ENCODE results near the gene SLC5A2.
"Not testable (repeated sequence)": the region's sequence is repeated elsewhere in the genome, so short reads cannot be mapped to it uniquely, and the experiment has no call there.

The SLC5A2 gene

DNA sequence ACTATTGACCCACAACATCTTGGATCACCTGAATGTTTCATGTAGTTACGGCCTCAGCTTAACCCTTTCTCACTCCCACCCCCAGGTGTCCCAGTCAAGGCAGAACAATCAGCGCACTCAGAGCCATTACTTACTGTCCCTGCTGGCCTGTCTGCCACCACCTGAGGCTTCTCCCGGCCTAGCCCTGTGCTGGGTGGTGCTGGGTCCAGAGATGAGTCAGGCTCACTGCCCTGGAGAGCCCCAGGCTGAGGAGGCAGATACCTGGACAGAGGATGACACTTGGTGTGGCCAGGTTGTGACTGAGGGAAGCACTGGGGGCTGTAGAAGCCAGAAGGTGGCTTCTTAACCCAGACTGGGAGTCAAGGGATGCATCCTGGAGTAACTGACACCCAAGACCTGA, 4.0 kb upstream of the SLC5A2 start:
- Mint-ChIP-seq H3K9me3 (no peaks in the 10 kb centered on the region), H3K4me3 (no peak overlapping the region), H3K27me3 (peaks cover 29% of the 10 kb centered on the region), H3K27ac (no peak overlapping the region), H3K4me1 (peaks cover 22% of the 10 kb centered on the region), H3K36me3 (no peaks in the 10 kb centered on the region)
- ATAC-seq: no peak

DNA sequence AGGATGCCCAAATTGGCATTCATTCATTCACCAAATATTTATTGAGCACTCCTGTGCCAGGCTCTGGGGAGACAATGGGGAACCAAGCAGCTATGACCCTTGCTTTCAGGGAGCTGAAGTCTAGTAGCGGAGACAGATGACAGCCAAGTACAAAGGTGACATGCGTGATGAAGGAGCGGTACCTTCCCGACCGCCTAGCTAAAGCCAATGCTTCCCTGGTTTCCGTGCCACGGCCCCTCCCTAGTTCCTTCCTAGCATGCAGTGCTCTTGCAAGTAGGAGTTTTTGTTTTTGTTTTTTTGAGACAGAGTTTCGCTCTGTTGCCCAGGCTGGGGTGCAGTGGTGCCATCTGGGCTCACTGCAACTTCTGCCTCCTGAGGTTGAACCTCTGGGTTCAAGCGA, 3.2 kb upstream of the SLC5A2 start:
- H3K9me3 Mint-ChIP-seq: no peaks in the 10 kb centered on the region
- H3K36me3 Mint-ChIP-seq: no peaks in the 10 kb centered on the region
- H3K27ac Mint-ChIP-seq: no peak overlapping the region
- no peak overlapping the region for H3K4me3 Mint-ChIP-seq
- H3K4me1 Mint-ChIP-seq: peaks cover 22% of the 10 kb centered on the region
- H3K27me3 Mint-ChIP-seq: peaks cover 36% of the 10 kb centered on the region
- no peak for ATAC-seq

DNA sequence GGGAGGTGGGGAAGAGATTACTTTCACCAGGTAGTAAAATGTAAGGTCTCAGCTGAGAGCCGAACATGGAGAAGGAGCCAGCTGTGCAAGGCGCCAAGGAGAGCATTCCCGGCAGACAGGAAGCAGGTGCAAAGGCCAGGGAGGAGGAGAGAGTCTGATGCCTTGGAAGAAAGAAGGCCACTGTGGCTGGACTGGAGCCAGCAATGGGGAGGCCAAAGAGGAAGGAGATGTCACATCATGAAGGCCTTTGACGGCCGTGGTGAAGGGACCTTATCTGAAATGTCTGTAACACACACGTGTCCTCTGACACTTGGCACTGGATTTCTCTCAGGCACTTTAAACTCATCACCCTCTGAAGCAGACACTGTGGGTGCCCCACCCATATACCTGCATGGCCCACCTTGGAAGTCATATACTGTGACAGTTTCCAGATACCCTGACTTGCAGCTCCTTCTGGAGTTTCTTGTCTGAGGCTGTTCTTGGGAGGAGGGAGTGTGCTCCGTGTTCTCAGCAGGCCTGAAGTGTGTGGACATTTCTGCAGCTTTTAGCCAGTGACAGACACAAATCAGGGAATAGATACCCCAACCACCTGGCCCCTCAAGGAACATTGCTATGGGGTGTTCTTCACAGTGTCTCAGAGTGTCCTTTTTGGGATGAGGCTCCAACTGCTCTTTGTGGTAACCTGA, 1.9 kb upstream of the SLC5A2 start:
- Mint-ChIP-seq H3K4me3 (no peak overlapping the region), H3K4me1 (peaks cover 20% of the 10 kb centered on the region), H3K9me3 (no peaks in the 10 kb centered on the region), H3K36me3 (no peaks in the 10 kb centered on the region), H3K27ac (no peak overlapping the region), H3K27me3 (peaks cover 49% of the 10 kb centered on the region)
- ATAC-seq: no peak

DNA sequence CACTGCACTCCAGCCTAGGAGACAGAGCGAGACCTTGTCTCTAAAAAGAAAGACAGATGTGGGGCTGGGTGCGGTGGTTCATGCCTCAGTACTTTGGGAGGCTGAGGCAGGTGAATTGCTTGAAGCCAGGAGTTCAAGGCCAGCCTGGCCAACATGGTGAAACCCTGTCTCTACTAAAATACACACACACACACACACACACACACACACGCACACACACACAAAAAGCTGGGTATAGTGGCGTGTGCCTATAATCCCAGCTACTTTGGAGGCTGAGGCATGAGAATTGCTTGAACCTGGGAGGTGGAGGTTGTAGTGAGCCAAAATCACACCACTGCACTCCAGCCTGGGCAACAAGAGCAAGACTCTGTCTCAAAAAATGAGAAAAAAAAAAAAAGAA, 1.1 kb downstream of the SLC5A2 start:
- H3K9me3 Mint-ChIP-seq, ATAC-seq, H3K36me3 Mint-ChIP-seq, H3K27ac Mint-ChIP-seq, H3K4me3 Mint-ChIP-seq, H3K4me1 Mint-ChIP-seq: not testable (repeated sequence)
- peaks cover 34% of the 10 kb centered on the region for H3K27me3 Mint-ChIP-seq

DNA sequence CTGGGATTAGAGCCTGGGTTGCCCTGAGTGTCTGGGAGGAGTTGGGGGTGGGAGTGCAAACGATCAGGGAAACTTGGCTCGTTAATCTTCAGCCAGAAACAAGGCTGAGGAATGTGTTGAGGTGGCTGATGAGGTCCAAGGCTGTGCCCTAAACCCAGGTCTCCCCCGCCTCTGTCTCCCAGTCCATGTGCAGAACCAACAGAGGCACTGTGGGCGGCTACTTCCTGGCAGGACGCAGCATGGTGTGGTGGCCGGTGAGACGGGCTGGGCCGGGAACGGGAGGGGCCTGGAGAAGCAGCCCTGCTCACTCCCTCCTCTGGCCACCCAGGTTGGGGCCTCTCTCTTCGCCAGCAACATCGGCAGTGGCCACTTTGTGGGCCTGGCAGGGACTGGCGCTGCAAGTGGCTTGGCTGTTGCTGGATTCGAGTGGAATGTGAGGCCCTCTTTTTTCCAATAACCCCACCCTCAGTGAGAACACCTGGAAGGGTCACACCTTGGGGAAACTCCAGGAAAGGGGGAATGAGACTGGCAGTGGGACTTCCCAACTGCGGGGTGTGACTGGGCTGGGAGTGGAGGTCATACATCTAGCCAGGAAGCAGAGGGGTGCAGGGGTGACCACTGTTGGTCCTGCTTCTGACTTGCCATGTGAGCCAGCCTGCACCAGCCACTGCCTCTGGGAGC, 1.7 kb downstream of the SLC5A2 start:
- Mint-ChIP-seq H3K27me3 (peaks cover 34% of the 10 kb centered on the region), H3K4me3 (no peak overlapping the region)
- ATAC-seq: no peak

DNA sequence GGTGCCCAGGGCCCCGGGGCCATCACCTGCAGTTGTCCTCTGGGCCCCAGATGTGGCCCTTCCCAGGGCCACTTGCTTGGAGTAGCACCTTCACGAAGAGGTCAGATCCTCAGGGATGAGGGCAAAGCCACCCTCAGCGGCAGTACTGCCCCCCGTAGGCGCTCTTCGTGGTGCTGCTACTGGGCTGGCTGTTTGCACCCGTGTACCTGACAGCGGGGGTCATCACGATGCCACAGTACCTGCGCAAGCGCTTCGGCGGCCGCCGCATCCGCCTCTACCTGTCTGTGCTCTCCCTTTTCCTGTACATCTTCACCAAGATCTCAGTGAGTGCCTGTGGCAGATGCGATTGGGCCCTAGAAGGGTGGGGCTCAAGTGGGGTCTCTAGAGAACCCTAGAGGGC, 2.6 kb downstream of the SLC5A2 start:
- Mint-ChIP-seq H3K27me3 (peaks cover 34% of the 10 kb centered on the region), H3K4me3 (peak overlapping the region; percentile 29), H3K36me3 (peaks cover 10% of the 10 kb centered on the region), H3K9me3 (no peaks in the 10 kb centered on the region), H3K4me1 (peaks cover 9% of the 10 kb centered on the region), H3K27ac (no peak overlapping the region)
- ATAC-seq: no peak

More for the DNA sequence above, 1.7 kb downstream of the SLC5A2 start:
- Mint-ChIP-seq H3K27ac (no peak overlapping the region), H3K4me1 (peaks cover 9% of the 10 kb centered on the region), H3K9me3 (no peaks in the 10 kb centered on the region), H3K36me3 (peaks cover 4% of the 10 kb centered on the region)

DNA sequence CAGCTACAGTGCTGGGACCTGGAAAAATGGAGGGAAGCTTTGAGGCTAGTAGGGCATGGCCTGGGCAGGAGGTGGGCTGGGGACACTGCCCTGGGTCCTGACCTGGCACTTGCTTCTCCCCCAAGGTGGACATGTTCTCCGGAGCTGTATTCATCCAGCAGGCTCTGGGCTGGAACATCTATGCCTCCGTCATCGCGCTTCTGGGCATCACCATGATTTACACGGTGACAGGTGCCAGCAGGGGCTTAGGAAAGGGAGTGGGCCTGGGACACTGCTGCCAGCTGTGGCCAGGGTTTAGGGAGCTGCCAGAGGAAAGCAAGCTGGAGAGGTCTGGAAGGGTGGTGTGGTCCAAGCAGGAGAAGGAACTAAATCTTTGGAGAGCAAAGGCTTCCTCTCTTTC, 3.1 kb downstream of the SLC5A2 start:
- Mint-ChIP-seq H3K27ac (no peak overlapping the region), H3K27me3 (peaks cover 34% of the 10 kb centered on the region), H3K4me3 (peak overlapping the region; percentile 29), H3K36me3 (peaks cover 14% of the 10 kb centered on the region), H3K9me3 (no peaks in the 10 kb centered on the region), H3K4me1 (peaks cover 9% of the 10 kb centered on the region)
- ATAC-seq: no peak

DNA sequence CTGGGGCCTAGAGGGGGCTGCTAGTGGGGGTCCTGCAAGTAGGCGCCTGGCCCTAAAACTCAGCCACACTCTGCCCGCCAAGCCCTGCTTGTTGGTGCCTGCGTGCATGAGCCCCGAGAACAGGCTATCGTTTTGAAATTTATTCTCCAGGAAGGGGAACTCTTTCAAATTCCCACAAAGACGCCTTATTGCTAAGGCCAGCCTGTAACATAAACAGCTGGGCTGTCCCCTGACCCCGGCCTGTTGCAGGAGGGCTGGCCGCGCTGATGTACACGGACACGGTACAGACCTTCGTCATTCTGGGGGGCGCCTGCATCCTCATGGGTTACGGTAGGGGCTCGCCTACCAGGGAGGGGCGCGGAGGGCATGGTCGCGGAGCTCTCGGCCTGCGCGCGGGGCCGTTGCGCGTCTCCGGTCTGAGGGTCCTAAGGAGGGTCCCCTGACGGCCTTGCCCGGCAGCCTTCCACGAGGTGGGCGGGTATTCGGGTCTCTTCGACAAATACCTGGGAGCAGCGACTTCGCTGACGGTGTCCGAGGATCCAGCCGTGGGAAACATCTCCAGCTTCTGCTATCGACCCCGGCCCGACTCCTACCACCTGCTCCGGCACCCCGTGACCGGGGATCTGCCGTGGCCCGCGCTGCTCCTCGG, 4.3 kb downstream of the SLC5A2 start:
- H3K27me3 Mint-ChIP-seq: peaks cover 30% of the 10 kb centered on the region
- peaks cover 17% of the 10 kb centered on the region for H3K36me3 Mint-ChIP-seq
- peak overlapping the region; percentile 91 for H3K4me3 Mint-ChIP-seq
- peaks cover 9% of the 10 kb centered on the region for H3K4me1 Mint-ChIP-seq
- no peaks in the 10 kb centered on the region for H3K9me3 Mint-ChIP-seq
- no peak for ATAC-seq
- peak overlapping the region; percentile 59 for H3K27ac Mint-ChIP-seq

DNA sequence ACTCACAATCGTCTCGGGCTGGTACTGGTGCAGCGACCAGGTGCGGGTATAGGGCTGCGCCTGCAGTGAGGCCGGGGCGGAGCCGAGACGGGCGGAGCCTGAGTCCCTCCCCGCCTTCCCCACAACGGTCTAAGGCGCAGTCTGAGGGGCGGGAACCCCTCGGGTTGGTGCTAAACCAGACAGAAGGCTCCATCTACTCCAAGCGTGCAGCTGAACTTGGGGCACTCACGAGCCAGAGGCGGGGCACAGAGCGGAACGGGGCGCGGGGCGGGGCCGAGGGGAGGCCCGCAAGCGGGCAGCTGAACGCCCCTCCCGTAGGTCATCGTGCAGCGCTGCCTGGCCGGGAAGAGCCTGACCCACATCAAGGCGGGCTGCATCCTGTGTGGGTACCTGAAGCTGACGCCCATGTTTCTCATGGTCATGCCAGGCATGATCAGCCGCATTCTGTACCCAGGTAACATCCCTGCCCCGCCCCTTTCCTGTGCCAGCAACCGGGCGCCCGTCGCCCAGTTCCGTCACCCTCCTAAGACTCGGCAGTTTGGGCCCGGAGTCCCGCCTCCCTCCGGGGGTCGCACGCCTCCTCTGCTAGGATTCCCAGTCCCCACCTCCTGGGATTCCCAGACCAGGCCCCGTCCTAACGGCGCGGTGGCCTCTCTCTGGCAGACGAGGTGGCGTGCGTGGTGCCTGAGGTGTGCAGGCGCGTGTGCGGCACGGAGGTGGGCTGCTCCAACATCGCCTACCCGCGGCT, 5.0 kb downstream of the SLC5A2 start:
- peak overlapping the region; percentile 91 for H3K4me3 Mint-ChIP-seq
- H3K36me3 Mint-ChIP-seq: peaks cover 23% of the 10 kb centered on the region
- H3K4me1 Mint-ChIP-seq: peaks cover 9% of the 10 kb centered on the region
- peak; percentile 90 for ATAC-seq
- peak overlapping the region; percentile 59 for H3K27ac Mint-ChIP-seq
- peaks cover 23% of the 10 kb centered on the region for H3K27me3 Mint-ChIP-seq
- no peaks in the 10 kb centered on the region for H3K9me3 Mint-ChIP-seq

DNA sequence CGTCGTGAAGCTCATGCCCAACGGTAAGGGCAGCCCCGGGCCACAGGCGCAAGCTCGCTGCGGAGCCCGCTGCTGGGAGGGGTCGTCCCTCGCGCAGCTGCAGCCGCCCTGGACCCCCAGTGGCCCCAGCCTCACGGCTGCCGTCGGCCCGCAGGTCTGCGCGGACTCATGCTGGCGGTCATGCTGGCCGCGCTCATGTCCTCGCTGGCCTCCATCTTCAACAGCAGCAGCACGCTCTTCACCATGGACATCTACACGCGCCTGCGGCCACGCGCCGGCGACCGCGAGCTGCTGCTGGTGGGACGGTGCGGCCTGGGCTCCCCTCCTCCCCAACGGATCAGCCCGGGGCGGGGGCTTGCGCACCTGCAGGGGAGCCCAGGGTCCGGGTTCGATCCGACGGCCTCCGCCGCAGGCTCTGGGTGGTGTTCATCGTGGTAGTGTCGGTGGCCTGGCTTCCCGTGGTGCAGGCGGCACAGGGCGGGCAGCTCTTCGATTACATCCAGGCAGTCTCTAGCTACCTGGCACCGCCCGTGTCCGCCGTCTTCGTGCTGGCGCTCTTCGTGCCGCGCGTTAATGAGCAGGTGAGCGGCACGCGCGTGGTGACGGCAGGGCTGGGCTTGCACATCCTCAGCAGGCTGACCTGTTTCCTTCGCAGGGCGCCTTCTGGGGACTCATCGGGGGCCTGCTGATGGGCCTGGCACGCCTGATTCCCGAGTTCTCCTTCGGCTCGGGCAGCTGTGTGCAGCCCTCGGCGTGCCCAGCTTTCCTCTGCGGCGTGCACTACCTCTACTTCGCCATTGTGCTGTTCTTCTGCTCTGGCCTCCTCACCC, 5.8 kb downstream of the SLC5A2 start:
- Mint-ChIP-seq H3K4me3 (peak overlapping the region; percentile 43), H3K27ac (no peak overlapping the region), H3K9me3 (no peaks in the 10 kb centered on the region), H3K27me3 (peaks cover 22% of the 10 kb centered on the region), H3K4me1 (peaks cover 9% of the 10 kb centered on the region), H3K36me3 (peaks cover 31% of the 10 kb centered on the region)
- ATAC-seq: no peak

DNA sequence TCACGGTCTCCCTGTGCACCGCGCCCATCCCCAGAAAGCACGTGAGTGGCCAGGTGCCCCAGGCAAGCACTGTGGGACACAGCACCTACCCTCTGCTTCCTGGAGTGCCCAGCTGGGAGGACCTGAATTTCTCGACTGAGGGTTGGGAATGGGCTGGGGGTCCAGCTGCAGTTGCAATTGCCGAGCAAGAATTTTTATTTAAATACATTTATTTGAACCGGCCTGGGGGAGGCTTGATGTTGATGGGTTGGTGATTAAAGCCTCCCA, 6.3 kb downstream of the SLC5A2 start:
- Mint-ChIP-seq H3K27ac (no peak overlapping the region), H3K36me3 (peaks cover 32% of the 10 kb centered on the region), H3K4me1 (peaks cover 9% of the 10 kb centered on the region), H3K27me3 (peaks cover 20% of the 10 kb centered on the region), H3K9me3 (no peaks in the 10 kb centered on the region), H3K4me3 (peak overlapping the region; percentile 43)
- no peak for ATAC-seq

DNA sequence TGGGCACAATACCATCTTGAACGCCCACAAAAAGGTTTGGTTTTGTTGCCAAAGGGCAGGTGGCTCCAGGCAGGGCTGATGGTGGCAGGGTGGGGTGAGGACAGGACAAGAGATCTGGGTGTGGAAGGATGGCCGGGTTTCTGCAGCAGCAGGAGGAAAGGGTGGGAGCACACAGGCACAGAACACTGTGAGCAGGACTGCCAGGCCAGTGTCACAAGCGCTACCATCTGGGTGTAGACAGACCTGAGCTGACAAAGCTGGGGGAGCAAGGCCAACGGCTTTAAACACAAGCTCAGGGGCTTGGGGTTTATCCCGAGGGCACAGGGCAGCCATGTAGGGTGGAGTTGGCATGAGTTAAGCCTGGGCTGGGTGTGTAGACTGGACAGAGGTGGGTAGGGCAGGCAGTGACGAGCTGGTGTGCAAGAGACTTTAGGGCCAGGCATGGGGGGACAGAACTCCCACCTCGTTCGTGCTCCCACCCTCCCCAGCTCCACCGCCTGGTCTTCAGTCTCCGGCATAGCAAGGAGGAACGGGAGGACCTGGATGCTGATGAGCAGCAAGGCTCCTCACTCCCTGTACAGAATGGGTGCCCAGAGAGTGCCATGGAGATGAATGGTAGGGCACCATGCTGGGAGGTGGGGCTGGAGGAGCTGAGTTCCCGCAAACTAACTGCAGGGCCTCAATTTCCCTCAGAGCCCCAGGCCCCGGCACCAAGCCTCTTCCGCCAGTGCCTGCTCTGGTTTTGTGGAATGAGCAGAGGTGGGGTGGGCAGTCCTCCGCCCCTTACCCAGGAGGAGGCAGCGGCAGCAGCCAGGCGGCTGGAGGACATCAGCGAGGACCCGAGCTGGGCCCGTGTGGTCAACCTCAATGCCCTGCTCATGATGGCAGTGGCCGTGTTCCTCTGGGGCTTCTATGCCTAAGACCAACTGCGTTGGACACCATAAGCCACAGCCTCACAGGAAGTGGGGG, 7.0 kb downstream of the SLC5A2 start:
- Mint-ChIP-seq H3K4me3 (no peak overlapping the region), H3K27ac (no peak overlapping the region), H3K27me3 (peaks cover 14% of the 10 kb centered on the region), H3K36me3 (peaks cover 34% of the 10 kb centered on the region), H3K4me1 (peaks cover 9% of the 10 kb centered on the region), H3K9me3 (no peaks in the 10 kb centered on the region)
- ATAC-seq: no peak

DNA sequence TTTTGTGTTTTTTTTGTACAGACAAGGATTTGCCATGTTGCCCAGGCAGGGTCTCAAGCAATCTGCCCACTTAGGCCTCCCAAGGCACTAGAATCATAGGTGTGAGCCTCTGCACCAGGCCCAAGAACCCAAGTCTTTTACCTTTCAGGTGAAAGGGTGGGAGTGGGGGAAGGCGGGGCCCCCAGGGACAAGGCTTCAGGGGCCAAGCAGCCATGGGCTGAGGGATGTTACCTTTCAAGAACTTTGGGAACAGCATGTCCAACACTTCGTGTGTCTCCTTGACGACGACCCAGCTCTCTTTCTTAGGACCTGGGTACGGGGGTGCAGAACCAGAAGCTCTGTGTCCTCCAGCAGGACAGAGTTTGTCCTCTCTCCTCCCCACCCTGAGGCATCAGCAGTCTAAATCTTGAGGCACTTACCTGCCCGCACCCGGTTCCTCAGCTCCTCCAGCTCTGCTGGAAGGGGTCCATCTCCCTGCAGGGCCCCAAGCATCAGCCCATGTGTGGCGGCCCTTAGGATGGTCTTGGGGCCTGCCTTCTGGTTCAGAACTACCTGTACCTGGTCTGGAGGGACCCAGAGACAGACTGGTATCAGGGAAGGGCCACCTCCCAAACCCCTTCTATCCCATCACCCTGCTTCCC, 9.0 kb downstream of the SLC5A2 start:
- no peak for ATAC-seq
- no peak overlapping the region for H3K27ac Mint-ChIP-seq
- H3K36me3 Mint-ChIP-seq: peaks cover 39% of the 10 kb centered on the region
- H3K9me3 Mint-ChIP-seq: no peaks in the 10 kb centered on the region
- peaks cover 9% of the 10 kb centered on the region for H3K4me1 Mint-ChIP-seq
- no peak overlapping the region for H3K4me3 Mint-ChIP-seq
- H3K27me3 Mint-ChIP-seq: no peaks in the 10 kb centered on the region
